Rectal smooth muscle tissue (tissue), 1 donor: Measurements from ENCODE around the gene DEFB110.

ENCODE experiments used
- H3K27ac ChIP-seq: one replicate; pipeline ENCODE4 v1.7.0; 2013; ENCODE audit warnings: low read depth, low read length, inconsistent platforms
- H3K27me3 ChIP-seq: one replicate; pipeline ENCODE4 v1.7.0; 2013; ENCODE audit warnings: low read length; ENCODE audit not compliant: control insufficient read depth, insufficient read depth
- H3K36me3 ChIP-seq: one replicate; pipeline ENCODE4 v1.7.0; 2013; ENCODE audit warnings: low read length; ENCODE audit not compliant: control insufficient read depth, insufficient read depth
- H3K4me1 ChIP-seq: one replicate; pipeline ENCODE4 v1.7.0; 2013; ENCODE audit warnings: low read length; ENCODE audit not compliant: control insufficient read depth, insufficient read depth
- H3K4me3 ChIP-seq: one replicate; pipeline ENCODE4 v1.7.0; 2013; ENCODE audit warnings: low read length
- H3K9ac ChIP-seq: one replicate; pipeline ENCODE4 v1.7.0; 2013; ENCODE audit warnings: low read length

The DEFB110 gene

DNA sequence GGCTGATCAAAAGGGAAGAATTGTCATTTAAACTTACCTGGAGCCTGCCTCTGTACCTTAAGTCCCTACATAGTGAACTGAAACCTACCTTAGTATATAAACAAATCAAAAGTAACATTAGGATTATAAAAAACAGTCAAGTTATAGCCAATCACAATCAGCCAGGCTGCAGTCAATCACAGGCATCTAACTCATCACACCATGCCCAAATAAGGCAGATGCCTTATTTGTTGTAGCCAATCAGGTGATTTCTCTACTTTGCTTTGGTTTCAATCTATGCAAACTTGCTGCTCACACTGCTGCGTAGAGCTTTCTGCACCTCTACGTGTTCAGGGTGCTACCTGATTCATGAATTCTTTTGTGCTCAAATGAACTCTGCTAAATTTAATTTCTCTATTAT, 34.0 kb downstream of the DEFB110 start:
- no peak overlapping the region for H3K4me3 ChIP-seq
- H3K36me3 ChIP-seq, result no peaks in the 10 kb centered on the region
- peaks cover 2% of the 10 kb centered on the region for H3K4me1 ChIP-seq
- H3K9ac ChIP-seq, result no peak overlapping the region
- H3K27me3 ChIP-seq, result no peaks in the 10 kb centered on the region
- H3K27ac ChIP-seq, result no peak overlapping the region

DNA sequence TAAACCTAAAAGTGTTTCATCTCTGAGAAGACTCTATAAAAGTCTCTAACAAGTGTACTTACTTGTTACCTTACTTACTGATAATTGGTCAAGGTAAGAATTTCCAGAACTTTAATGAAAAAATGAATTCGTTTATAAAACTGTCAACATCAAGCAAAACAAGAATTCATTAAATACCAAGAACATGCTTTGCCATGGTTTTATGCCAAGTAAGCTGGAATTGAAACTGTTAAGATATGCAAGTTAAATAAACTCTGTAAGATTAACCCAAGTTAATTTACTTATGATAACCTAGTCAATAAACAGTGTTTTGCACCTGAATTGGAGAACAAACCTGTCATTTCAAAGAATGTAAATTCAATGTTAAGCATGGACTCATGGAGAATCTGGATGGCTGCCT, 35.2 kb downstream of the DEFB110 start:
- no peak overlapping the region for H3K4me3 ChIP-seq
- no peaks in the 10 kb centered on the region for H3K36me3 ChIP-seq
- H3K9ac ChIP-seq, result no peak overlapping the region
- H3K27me3 ChIP-seq, result no peaks in the 10 kb centered on the region
- H3K27ac ChIP-seq, result no peak overlapping the region
- peaks cover 2% of the 10 kb centered on the region for H3K4me1 ChIP-seq

DNA sequence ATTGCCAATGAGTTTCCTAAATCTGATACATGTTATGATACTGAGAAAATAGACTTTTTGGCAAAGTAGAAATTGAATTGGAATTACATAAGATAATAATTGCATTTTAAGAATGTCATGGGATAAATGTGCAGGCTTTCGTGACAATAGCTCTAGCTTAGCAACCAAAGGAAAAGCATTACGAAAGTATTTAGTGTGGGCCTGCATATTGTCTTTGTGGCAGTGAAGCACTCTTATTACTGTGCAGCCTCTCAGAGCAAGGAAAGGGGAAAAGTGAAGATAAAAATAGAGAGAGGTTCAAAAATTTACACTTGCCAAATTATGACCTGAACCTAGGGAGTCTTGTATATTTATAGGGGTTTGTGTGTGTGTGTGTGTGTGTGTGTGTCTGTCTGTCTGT, 39.7 kb downstream of the DEFB110 start:
- Histone ChIP-seq H3K4me1 (peaks cover 2% of the 10 kb centered on the region), H3K27ac (no peak overlapping the region), H3K27me3 (no peaks in the 10 kb centered on the region), H3K4me3 (no peak overlapping the region), H3K36me3 (no peaks in the 10 kb centered on the region), H3K9ac (no peak overlapping the region)

DNA sequence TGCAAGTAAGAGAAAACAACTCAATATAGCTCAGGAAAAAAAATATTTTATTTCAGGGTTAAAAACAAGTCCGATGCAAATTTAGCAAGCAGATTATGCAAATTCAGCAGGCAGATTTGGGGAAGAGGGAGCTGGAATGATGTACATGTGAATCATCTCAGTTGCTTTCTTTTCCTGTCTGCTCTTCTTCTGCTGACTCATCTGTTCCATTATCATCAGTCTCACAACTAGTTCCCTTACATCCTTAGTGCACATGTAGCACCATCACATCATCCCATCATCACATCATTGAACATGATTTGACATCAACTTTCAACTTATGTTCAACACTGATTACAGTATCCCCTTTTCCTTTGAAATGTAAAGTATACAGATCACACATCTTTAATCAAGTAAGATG, 40.9 kb downstream of the DEFB110 start:
- no peak overlapping the region for H3K9ac ChIP-seq
- no peaks in the 10 kb centered on the region for H3K36me3 ChIP-seq
- no peak overlapping the region for H3K27ac ChIP-seq
- no peaks in the 10 kb centered on the region for H3K4me1 ChIP-seq
- H3K4me3 ChIP-seq, result no peak overlapping the region
- no peaks in the 10 kb centered on the region for H3K27me3 ChIP-seq

DNA sequence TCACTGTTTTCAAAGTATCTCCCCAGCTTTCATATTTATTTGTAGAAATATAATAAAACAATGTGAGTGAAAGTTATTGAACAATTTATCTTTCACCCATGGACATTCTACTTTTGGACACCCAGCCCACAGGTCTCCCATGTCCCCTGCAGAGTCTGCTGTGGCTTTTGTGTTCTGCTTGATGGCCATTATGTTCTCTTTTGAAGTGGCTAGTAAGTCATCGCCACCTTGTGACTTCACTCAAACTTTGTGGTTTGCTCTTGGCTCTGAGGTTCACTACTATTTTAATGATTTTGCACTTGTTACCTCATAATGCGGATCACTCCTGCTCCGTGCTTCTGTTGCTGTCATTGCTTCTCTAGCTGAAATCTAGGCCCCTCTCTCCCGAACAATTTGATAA, 42.2 kb downstream of the DEFB110 start:
- no peaks in the 10 kb centered on the region for H3K4me1 ChIP-seq
- no peaks in the 10 kb centered on the region for H3K36me3 ChIP-seq
- H3K27ac ChIP-seq, result no peak overlapping the region
- H3K9ac ChIP-seq, result no peak overlapping the region
- H3K27me3 ChIP-seq, result no peaks in the 10 kb centered on the region
- H3K4me3 ChIP-seq, result no peak overlapping the region

DNA sequence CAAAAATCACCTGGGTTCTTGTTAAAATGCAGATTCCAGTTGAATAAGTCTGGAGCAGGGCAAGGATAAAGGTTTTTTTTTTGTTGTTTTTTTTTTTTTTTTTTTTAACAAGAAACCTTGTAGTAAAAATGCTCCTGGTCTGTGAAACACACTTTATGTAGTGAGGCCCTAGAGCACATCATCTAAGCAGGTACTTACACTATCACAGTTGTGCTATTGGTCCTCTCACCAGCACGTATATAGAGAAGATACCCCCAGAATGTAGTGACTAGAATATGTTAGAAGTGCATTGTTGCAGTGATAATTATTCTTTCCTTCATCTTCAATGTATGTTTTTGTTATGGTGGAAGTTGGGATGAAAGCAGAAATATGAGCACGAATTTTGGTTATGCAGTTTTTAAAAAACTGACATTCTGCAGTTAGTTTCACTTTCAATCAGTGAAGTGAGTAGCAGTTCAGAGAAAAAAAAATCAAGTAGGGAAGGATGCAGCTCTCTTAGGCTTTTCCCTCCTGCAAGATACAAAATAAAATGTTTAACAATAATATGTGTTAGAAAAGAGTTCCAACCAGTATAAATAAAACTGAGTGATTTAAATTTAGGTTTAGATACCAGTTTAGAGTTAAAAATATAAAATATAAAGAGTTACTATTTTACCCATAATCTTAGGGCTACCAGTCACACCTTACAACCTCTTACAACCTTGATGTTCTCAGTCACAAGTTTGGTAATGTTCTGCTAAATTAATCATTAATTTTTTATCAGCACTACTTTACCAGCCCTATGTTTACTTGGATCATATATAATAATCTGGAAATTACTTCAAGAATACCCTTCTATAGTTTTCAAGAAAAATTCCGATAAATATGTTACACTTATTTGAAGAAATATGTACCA, 43.2 kb downstream of the DEFB110 start:
- H3K27me3 ChIP-seq, result no peaks in the 10 kb centered on the region
- H3K9ac ChIP-seq, result no peak overlapping the region
- H3K4me3 ChIP-seq, result peak overlapping the region; percentile 28
- no peak overlapping the region for H3K27ac ChIP-seq
- H3K4me1 ChIP-seq, result no peaks in the 10 kb centered on the region
- no peaks in the 10 kb centered on the region for H3K36me3 ChIP-seq

DNA sequence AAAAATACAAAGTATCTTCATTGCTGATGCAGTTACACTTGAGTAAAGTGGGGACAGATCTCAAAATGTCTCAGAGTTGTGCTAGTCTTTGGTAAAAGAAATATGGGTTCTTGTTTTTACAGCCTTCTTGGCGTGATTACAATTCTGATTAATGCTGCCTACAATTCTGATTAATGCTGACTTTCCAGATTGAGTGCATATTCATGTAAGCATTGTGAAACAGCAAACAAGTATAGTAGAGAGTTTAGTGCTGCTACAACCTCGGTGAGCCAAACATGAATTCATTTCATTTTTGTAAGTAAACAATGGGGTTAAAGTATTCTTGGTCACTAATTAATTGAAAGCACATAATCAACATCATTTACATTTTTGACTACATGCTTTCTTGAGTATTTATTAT, 52.2 kb downstream of the DEFB110 start, which contains the start of gene DEFB113:
Gene DEFB113 (minus strand): TSS at position 21 of the 400 bp plus-strand sequence. CDS start 0 bp downstream, at position 21.
- Histone ChIP-seq H3K4me3 (no peak within 1 kb of the TSS), H3K27ac (no peak within 1 kb of the TSS), H3K9ac (no peak within 1 kb of the TSS), H3K27me3 (no peaks in the 10 kb centered on the region), H3K36me3 (no peaks in the 10 kb centered on the region), H3K4me1 (no peaks in the 10 kb centered on the region)
